Ishikawa (cell line): Measurements from ENCODE around the gene IBTK.

ENCODE experiments used
- EGR1 ChIP-seq: IDR thresholded peaks from 2 replicates; pipeline ENCODE4 v1.6.1; 2012
- EP300 ChIP-seq: IDR thresholded peaks from 2 replicates; pipeline ENCODE4 v1.6.1; 2012; ENCODE audit warnings: borderline replicate concordance
- FOXM1 ChIP-seq: IDR thresholded peaks from 2 replicates; pipeline ENCODE4 v1.6.1; 2012; ENCODE audit warnings: low read depth, borderline replicate concordance
- MAX ChIP-seq: IDR thresholded peaks from 2 replicates; pipeline ENCODE4 v1.6.1; 2012
- RAD21 ChIP-seq: IDR thresholded peaks from 2 replicates; pipeline ENCODE4 v1.6.1; 2012; ENCODE audit warnings: low read depth
- REST ChIP-seq: IDR thresholded peaks from 2 replicates; pipeline ENCODE4 v1.6.1; 2012; ENCODE audit warnings: low read depth, mild to moderate bottlenecking
- TAF1 ChIP-seq: IDR thresholded peaks from 2 replicates; pipeline ENCODE4 v1.6.1; 2012; ENCODE audit warnings: low read depth, mild to moderate bottlenecking
- TCF12 ChIP-seq: IDR thresholded peaks from 2 replicates; pipeline ENCODE4 v1.6.1; 2012; ENCODE audit warnings: low read depth
- TEAD4 ChIP-seq: IDR thresholded peaks from 2 replicates; pipeline ENCODE4 v1.6.1; 2012
- USF1 ChIP-seq: IDR thresholded peaks from 2 replicates; pipeline ENCODE4 v1.6.1; 2012
- YY1 ChIP-seq: IDR thresholded peaks from 2 replicates; pipeline ENCODE4 v1.6.1; 2012; ENCODE audit warnings: low read depth
- ZBTB7A ChIP-seq: IDR thresholded peaks from 2 replicates; pipeline ENCODE4 v1.6.1; 2012; ENCODE audit warnings: low read depth

GRCh38 chr6:82264824-82265223 is 17.3 kb upstream of the IBTK start:
- no peak for TF ChIP-seq TEAD4
- TF ChIP-seq EGR1 = no peak
- no peak for TF ChIP-seq RAD21
- no peak for TF ChIP-seq EP300
- TF ChIP-seq TCF12 = no peak
- TF ChIP-seq FOXM1 = no peak
- no peak for TF ChIP-seq MAX
- no peak for TF ChIP-seq YY1
- TF ChIP-seq ZBTB7A = no peak
- TF ChIP-seq TAF1 = no peak
- TF ChIP-seq REST = no peak
- no peak for TF ChIP-seq USF1
